Heart left ventricle (tissue), 16 donors: ENCODE data around the gene STEAP1B. TPM values are rescaled to one million over a fixed set of nuclear protein-coding genes. Genes with fewer than 3 reads are reported as not detected.

Experiments
- ATAC-seq, 4 donors: fragments of 200-7000 bp; cut with Tn5 transposase; one replicate each; pipeline ENCODE4 v1.9.1; 2020 to 2022; ENCODE audit warnings: moderate library complexity in 4 of 4, mild to moderate bottlenecking in 3 of 4, moderate number of reproducible peaks in 1 of 4
- DNase-seq, 5 donors: peaks; one replicate each; pipeline ENCODE4 v3.0.0-alpha.2; 2020
- H3K27ac ChIP-seq, 12 donors: fragments of 200-600 bp; sonication (generic) in 4 of 12; one replicate each; pipeline versions ENCODE4 v1.5.0 to v1.8.0; 2016 to 2022; ENCODE audit warnings: mild to moderate bottlenecking in 2 of 12
- H3K27me3 ChIP-seq, 9 donors: fragments of 200-600 bp; sonication (generic) in 2 of 9; one replicate each; pipeline versions ENCODE4 v1.5.1 to v1.8.0; 2016 to 2022; ENCODE audit warnings: mild to moderate bottlenecking in 3 of 9
- H3K36me3 ChIP-seq, 9 donors: fragments of 200-600 bp; sonication (generic) in 2 of 9; one replicate each; pipeline versions ENCODE4 v1.5.0 to v1.8.0; 2018 to 2022; ENCODE audit warnings: mild to moderate bottlenecking in 2 of 9
- H3K4me1 ChIP-seq, 12 donors: fragments of 200-600 bp; sonication (generic) in 4 of 12; one replicate each; pipeline versions ENCODE4 v1.5.0 to v1.8.0; 2016 to 2022; ENCODE audit warnings: mild to moderate bottlenecking in 3 of 12
- H3K4me3 ChIP-seq, 12 donors: fragments of 200-600 bp; sonication (generic) in 4 of 12; one replicate each; pipeline versions ENCODE4 v1.5.0 to v1.8.0; 2017 to 2022; ENCODE audit warnings: mild to moderate bottlenecking in 9 of 12, moderate library complexity in 4 of 12
- H3K9me3 ChIP-seq, 12 donors: fragments of 200-600 bp; sonication (generic) in 4 of 12; one replicate each; pipeline versions ENCODE4 v1.5.0 to v1.8.0; 2016 to 2022; ENCODE audit warnings: mild to moderate bottlenecking in 1 of 12
- POLR2A ChIP-seq, 2 donors: fragments of 450-650 bp; IDR thresholded peaks; one replicate each; pipeline ENCODE4 v1.6.1; 2017; ENCODE audit warnings: antibody characterized with exemption in 2 of 2, mild to moderate bottlenecking in 2 of 2, moderate library complexity in 2 of 2
- WGBS, 4 donors: extraction: QIAGEN DNeasy Blood & Tissue Kit in 2 of 4; methylation state at CpG; one replicate each; pipeline versions ENCODE4 v1.1.5 to v1.1.7; 2013 to 2018; 5-methylcytosine and 5-hydroxymethylcytosine counted together
- intact Hi-C, 10 donors: fragments of 100-400 bp; cut with DNase I; formaldehyde crosslinking; loops; one replicate each; pipeline versions ENCODE4 v1.11.1 to v1.14.2; 2022
- polyA plus RNA-seq, 2 donors: library from polyadenylated mRNA; stranded (reverse); fragments of 200-250 nt; gene quantifications; one replicate each; pipeline ENCODE4 v1.2.3, GENCODE V29; 2013
- total RNA-seq, 9 donors: library from RNA; depleted of rRNA in 2 of 9; stranded (reverse); fragments of >200 nt in 2 of 9; fragmentation: NEBNext Ultra II Directional in 3 of 9; extraction: Animal tissue kit (Norgen Biotek cat#: 25700) in 3 of 9; gene quantifications; one replicate each; pipeline versions ENCODE4 v1.1.0 to v1.2.4, GENCODE V29; 2016 to 2023
- TF ChIP-seq, protein P1 (sequence below), 12 donors: fragments of 200-600 bp; sonication (generic) in 4 of 12; IDR thresholded peaks; one replicate each; pipeline versions ENCODE4 v1.5.0 to v1.8.0; 2018 to 2022; ENCODE audit warnings: antibody characterized with exemption in 12 of 12, mild to moderate bottlenecking in 5 of 12
- donor health status: ischemic (EF 13 %, LVEDD 7.1; RV severe dilation, severe dysfunction).
- donor health status: healthy with polysubstance abuse.
- donor health status: DM: no; HTN: yes; CAD: no.
- donor health status: DM: no; HTN: no; CAD: no.
- donor health status: ischemic (EF 25% LVEDD 6.9; RV normal size, moderate dysfunction).
- donor health status: ischemic (EF 25% LVEDD 5.7; RV mildly dilated, moderate dysfunction).
- donor health status: healthy.
- donor health status: DM: yes; HTN: yes; CAD: no.
- donor health status: ischemic (EF 35%, LVEDD 5.7; RV mildly dilated, moderate dysfunction).
- donor health status: nonischemic (EF 11% LVEDD 7.7; RV severe dilation, severe dysfunction).
- donor health status: DM: yes; HTN: yes; CAD: no.
- donor health status: PGD.
- donor health status: ischemic (EF 29% LVEDD 5.4; RV normal size, mild dysfunction).
- donor health status: nonischemic (EF 23%, LVEDD 6.1; RV moderate dilation, normal function).

STEAP1B gene
- total and polyA plus RNA-seq, 11 donors, result 0.26 to 1.7 (median 0.51) TPM; not detected in 2

GRCh38 chr7:22389892-22390291 is 110.1 kb downstream of the STEAP1B start:
- DNase-seq, result no peak
- no peaks in the 10 kb centered on the region for H3K4me1 ChIP-seq
- no peak overlapping the region for H3K27ac ChIP-seq
- no peak for ATAC-seq
- TF ChIP-seq, protein P1, sequence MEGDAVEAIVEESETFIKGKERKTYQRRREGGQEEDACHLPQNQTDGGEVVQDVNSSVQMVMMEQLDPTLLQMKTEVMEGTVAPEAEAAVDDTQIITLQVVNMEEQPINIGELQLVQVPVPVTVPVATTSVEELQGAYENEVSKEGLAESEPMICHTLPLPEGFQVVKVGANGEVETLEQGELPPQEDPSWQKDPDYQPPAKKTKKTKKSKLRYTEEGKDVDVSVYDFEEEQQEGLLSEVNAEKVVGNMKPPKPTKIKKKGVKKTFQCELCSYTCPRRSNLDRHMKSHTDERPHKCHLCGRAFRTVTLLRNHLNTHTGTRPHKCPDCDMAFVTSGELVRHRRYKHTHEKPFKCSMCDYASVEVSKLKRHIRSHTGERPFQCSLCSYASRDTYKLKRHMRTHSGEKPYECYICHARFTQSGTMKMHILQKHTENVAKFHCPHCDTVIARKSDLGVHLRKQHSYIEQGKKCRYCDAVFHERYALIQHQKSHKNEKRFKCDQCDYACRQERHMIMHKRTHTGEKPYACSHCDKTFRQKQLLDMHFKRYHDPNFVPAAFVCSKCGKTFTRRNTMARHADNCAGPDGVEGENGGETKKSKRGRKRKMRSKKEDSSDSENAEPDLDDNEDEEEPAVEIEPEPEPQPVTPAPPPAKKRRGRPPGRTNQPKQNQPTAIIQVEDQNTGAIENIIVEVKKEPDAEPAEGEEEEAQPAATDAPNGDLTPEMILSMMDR (IDR thresholded peaks at IDR 0.05), result no peak
- no peak for TF ChIP-seq POLR2A (IDR thresholded peaks at IDR 0.05)
- no peaks in the 10 kb centered on the region for H3K9me3 ChIP-seq
- no peaks in the 10 kb centered on the region for H3K27me3 ChIP-seq
- no peaks in the 10 kb centered on the region for H3K36me3 ChIP-seq
- intact Hi-C loops, result no loop called here
- WGBS, 4 donors, result 92 to 98% (median 94%) methylated on average over 2 of the region's 2 CpGs
- H3K4me3 ChIP-seq, result no peak overlapping the region

- Histone ChIP-seq H3K27ac (peak overlapping the region in 1 of 12 donors; percentile 20), H3K27me3 (no peaks in the 10 kb centered on the region), H3K9me3 (no peaks in the 10 kb centered on the region), H3K4me3 (no peak overlapping the region), H3K36me3 (no peaks in the 10 kb centered on the region), H3K4me1 (no peaks in the 10 kb centered on the region)
- ATAC-seq (peak in 2 of 4 donors; percentile 20 to 55), DNase-seq (peak in 2 of 5 donors; percentile 28 to 30)
- WGBS, 4 donors, result 55 to 67% (median 57%) methylated on average over 4 of the region's 4 CpGs
- TF ChIP-seq POLR2A (IDR thresholded peaks at IDR 0.05), result no peak
- TF ChIP-seq, protein P1 (IDR thresholded peaks at IDR 0.05), result no peak
- intact Hi-C loops, result no loop called here
These were observed 112.4 kb downstream of the STEAP1B start for GRCh38 chr7:22387583-22387982.

- Histone ChIP-seq H3K9me3 (no peaks in the 10 kb centered on the region), H3K27me3 (no peaks in the 10 kb centered on the region), H3K36me3 (no peaks in the 10 kb centered on the region), H3K27ac (no peak overlapping the region), H3K4me1 (no peaks in the 10 kb centered on the region), H3K4me3 (no peak overlapping the region)
- 79 to 96% (median 87%) methylated on average over 1 of the region's 1 CpG for WGBS, 4 donors
- no peak for ATAC-seq
- TF ChIP-seq, protein P1 (IDR thresholded peaks at IDR 0.05), result no peak
- TF ChIP-seq POLR2A (IDR thresholded peaks at IDR 0.05), result no peak
- no peak for DNase-seq
- intact Hi-C loops, result no loop called here
These were observed 113.1 kb downstream of the STEAP1B start for GRCh38 chr7:22386865-22387264.

GRCh38 chr7:22386206-22386858 is 113.7 kb downstream of the STEAP1B start:
- Histone ChIP-seq H3K36me3 (no peaks in the 10 kb centered on the region), H3K27ac (no peak overlapping the region), H3K4me3 (no peak overlapping the region), H3K9me3 (no peaks in the 10 kb centered on the region), H3K27me3 (no peaks in the 10 kb centered on the region), H3K4me1 (no peaks in the 10 kb centered on the region)
- DNase-seq (no peak), ATAC-seq (no peak)
- 93 to 97% (median 94%) methylated on average over 2 of the region's 2 CpGs for WGBS, 4 donors
- intact Hi-C loops, result no loop called here
- TF ChIP-seq, protein P1 (IDR thresholded peaks at IDR 0.05), result no peak
- TF ChIP-seq POLR2A (IDR thresholded peaks at IDR 0.05), result no peak
